Stimulated activated CD8-positive, alpha-beta memory T cell treated with anti-CD3 and anti-CD28 coated beads, Interleukin-12 subunit alpha, Interleukin-12 subunit beta, amount 100 ng/mL, for 24 hours (primary cell): ENCODE results near the gene SLC12A7.
"Not testable (repeated sequence)": the region's sequence is repeated elsewhere in the genome, so short reads cannot be mapped to it uniquely, and the experiment has no call there.

Source experiments
- DNase-seq: peaks from one replicate; pipeline ENCODE4 v3.0.0-alpha.2; 2020; ENCODE audit errors: extremely low read depth

The SLC12A7 gene

DNA sequence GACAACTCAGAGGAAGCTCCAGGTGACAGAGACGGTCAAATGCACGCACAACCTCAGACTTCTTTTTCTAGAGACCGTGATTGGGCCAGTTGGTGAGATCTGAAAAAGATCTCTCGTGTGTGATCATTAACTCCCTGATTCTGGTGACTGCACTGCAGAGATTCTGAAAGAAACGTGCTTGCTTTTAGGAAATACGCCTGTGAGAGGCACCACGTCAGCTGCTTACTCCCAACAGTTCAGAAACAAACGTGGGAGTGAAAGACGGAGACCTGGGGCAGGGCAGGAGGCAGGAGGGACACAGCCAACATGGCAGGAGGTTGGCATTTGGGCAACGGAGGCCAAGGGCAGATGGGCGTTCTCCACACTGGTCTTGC, 15.9 kb downstream of the SLC12A7 start:
- no peak for DNase-seq

GRCh38 chr5:1095302-1095989, 16.4 kb downstream of the SLC12A7 start:
- DNase-seq: no peak

GRCh38 chr5:1094670-1095190, 17.1 kb downstream of the SLC12A7 start:
- no peak for DNase-seq

DNA sequence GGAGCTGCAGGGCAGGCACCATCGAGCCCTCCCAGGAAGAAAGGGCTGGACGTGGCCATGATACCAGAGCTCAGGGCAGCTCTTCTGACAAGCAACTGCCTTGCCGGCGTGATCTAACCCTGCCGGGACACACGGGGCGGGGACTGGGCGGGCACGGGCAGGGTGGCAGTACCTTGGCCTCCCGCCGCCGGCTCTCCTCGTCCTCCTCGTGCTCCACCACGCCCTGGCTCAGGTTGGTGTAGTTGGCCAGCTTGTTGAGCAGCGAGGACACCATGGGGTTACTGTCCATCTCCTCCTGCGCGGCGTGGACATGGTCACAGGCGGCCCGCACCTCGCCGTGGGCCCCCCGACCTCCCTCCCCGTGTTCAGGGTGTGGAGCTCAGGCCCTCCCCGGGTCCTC, 18.5 kb downstream of the SLC12A7 start:
- DNase-seq: no peak

DNA sequence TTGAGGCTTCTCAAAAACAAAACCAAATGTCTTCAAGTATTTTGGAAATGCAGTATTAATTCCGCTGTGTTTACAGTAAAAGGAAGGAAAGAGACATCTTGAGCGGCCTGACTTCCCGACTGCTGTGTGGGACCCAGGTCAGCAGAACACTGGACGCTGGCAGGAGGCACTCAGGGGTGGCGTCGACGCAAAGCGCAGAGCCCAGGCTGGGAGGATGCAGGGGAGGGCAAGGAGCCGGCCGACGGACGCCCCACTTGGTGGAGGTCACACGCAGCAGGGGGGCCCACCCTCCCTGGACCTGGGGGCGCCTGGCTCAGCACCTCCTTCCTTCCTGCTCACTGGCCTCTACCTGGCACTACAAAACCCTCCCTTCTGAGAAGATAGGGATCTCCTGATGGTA, 19.7 kb downstream of the SLC12A7 start:
- DNase-seq: no peak

GRCh38 chr5:1091632-1092031, 20.2 kb downstream of the SLC12A7 start:
- DNase-seq: no peak

GRCh38 chr5:1090538-1090937, 21.3 kb downstream of the SLC12A7 start:
- DNase-seq: no peak

GRCh38 chr5:1089621-1090040, 22.2 kb downstream of the SLC12A7 start:
- DNase-seq: no peak

DNA sequence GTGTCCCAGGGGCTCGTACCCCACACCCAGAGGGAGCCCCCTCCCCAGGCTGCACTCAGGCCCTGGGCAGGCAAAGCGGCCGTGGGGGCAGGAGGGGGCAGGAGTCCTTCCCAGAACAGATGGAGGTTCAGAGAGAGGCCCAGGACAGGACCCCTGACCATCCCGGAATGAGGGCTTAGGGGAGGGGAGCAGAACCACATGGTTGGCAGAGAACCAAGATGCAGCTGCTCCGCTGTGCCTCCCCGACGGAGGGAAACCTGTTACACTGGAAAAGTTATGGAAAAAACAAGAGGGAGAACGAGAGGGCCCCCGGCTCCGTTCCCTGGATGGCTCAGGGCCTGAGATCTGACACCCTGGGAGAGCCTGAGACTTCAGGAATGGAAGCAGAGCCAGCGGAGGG, 22.7 kb downstream of the SLC12A7 start:
- no peak for DNase-seq

DNA sequence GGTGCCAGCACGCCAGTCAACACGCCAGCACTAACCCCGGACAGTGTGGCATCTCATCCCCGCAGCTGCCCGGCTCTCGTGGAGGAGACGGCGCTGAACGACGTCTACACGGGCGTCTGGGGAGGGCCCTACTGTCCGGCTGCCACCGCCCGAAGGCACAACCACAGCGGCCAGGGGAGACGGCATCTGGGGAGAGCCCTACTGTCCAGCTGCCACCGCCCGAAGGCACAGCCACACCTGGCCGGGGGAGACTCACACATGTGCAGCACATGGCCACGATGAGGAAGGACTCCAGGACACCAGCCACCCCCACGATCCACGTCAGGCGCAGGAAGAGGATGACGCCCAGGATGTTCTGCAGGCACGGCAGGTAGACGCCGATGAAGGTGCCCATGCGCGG, 23.1 kb downstream of the SLC12A7 start:
- DNase-seq: no peak

- no peak for DNase-seq
These were observed 23.8 kb downstream of the SLC12A7 start for GRCh38 chr5:1088031-1088430.

- no peak for DNase-seq
These were observed 24.4 kb downstream of the SLC12A7 start for GRCh38 chr5:1087428-1087827.

GRCh38 chr5:1086871-1087270, 25.0 kb downstream of the SLC12A7 start:
- DNase-seq: no peak

DNA sequence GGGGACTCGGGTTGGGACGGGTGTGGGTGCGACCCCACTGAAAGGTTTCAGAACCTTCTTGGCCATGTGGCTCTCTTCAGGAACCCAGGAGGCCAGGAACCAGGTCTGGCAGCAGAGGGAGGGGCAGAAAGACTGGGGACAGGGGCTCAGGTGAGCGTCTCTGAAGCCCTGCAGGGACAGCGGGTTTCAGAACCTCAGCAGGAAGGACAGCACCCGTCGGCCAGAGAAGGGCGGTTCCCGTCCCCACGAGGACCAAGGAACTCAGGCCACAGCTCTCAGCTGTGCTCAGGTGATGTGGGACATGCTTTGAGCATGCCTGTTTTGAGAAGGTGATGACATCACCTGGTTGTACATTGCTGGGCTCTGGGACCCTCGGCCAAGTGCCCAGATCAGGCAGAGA, 25.7 kb downstream of the SLC12A7 start:
- DNase-seq: no peak

DNA sequence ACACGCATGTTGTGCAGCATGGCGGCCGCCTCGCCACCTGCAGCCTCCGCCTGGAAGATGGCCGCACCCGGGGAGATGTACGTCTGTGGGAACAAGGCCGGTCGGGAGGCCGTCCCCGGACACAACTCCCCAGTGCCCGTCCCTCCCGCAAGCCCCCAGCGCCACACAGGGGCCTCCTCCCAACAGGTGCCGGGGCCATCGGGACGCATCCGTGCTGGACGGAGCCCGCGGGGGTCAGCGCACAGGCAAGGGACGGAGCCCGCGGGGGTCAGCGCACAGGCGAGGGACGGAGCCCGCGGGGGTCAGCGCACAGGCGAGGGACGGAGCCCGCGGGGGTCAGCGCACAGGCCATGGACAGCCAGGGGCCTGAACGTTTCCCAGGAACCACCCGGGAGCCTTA, 26.5 kb downstream of the SLC12A7 start:
- DNase-seq: no peak

DNA sequence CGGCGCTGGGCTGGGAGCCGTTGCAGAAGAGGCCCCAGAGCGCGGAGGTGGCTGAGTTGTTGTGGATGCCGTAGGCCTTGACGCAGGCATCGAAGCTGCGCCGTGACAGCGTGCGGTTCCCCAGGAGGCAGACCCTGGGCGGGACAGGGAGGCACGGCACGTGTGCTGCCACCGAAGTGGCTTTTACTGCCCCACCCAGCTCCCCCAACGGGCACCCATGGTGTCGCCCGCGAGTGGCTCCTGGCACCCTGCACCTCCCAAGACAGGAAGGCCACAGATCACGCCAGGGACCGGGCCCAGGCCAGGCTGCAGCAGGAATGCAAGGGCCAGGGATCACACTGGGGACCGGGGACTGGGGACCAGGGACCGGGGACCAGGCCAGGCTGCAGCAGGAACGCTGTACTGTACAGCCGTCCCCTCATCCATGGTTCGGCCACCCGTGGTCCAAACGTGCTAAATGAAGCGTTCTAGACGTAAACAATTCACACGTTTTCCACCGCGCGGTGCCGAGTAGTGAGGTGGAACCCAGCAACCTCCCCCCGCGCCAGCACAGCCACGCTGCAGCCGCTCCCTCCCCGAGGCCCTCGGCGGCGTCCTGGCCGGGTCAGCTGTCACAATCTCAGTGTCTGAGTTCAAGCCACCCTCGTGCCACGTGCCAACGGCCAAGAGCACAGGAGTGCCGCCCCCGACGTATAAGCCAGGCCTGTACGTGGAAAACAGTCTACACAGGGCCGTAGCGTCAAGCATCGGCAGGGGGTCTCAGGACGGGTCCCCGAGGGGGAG, 27.8 kb downstream of the SLC12A7 start:
- no peak for DNase-seq

- not testable (repeated sequence) for DNase-seq
These were observed 28.8 kb downstream of the SLC12A7 start for GRCh38 chr5:1083026-1083425.

- no peak for DNase-seq
These were observed 30.3 kb downstream of the SLC12A7 start for GRCh38 chr5:1081519-1081918.

- DNase-seq: no peak
These were observed 31.4 kb downstream of the SLC12A7 start for GRCh38 chr5:1080432-1080831.

DNA sequence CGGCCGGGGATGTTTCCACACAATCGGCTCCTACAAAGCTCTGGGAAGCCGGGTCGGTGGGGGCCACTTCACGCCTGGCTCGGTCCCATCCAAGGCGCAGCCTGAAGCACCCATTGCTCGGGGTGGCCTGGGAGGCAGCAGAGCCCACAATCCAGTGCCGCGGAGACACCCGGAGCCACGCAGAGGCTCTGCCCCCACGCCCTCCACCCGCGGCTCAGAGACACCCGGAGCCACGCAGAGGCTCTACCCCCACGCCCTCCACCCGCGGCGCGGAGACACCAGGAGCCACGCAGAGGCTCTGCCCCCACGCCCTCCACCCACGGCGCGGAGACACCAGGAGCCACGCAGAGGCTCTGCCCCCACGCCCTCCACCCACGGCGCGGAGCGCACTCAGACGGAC, 31.9 kb downstream of the SLC12A7 start:
- DNase-seq: no peak

- DNase-seq: no peak
These were observed 32.4 kb downstream of the SLC12A7 start for GRCh38 chr5:1079486-1079885.

- DNase-seq: no peak
These were observed 33.0 kb downstream of the SLC12A7 start for GRCh38 chr5:1078851-1079250.

DNA sequence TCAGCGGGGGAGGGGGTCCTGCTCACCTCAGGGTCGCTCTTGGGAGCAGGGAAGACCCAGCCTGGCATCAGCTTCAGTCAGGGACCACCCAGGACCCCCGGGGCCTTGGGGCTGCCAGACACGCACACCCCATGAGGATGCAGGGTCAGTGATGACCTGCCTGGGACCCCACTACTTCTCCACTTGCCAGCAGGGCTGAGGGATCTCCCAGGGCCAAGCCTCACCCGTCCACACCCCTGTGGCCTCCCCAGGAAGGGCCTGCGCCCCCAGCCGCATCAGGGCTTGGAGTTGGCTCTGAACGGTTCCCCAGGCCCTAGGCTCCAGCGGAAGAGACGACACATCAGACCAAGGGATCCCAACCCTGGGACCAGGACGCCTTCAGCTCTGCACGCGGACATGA, 33.7 kb downstream of the SLC12A7 start:
- DNase-seq: no peak
